PFSK-1 (cell line): ENCODE data around the gene RAMAC.

Source experiments
- POLR2AphosphoS5 ChIP-seq: IDR thresholded peaks from 2 replicates; pipeline ENCODE4 v1.6.1; 2012; ENCODE audit warnings: low read depth, mild to moderate bottlenecking, control low read depth, low read length, moderate library complexity
- REST ChIP-seq, 2 experiments: IDR thresholded peaks; 2 replicates each; pipeline versions ENCODE4 v1.6.1 to v1.8.0; 2011 to 2012; ENCODE audit warnings: low read depth in 2 of 2, low read length in 2 of 2, control low read depth in 1 of 2, inconsistent platforms in 1 of 2, mild to moderate bottlenecking in 1 of 2, moderate library complexity in 1 of 2; ENCODE audit not compliant: insufficient read depth in 1 of 2
- SIN3A ChIP-seq: IDR thresholded peaks from 2 replicates; pipeline ENCODE4 v1.6.1; 2012; ENCODE audit warnings: mild to moderate bottlenecking, low read length, moderate library complexity, borderline replicate concordance; ENCODE audit not compliant: insufficient read depth
- TAF1 ChIP-seq: IDR thresholded peaks from 2 replicates; pipeline ENCODE4 v1.6.1; 2012; ENCODE audit warnings: low read length, control low read depth, borderline replicate concordance; ENCODE audit not compliant: insufficient read depth

GRCh38 chr15:82985688-82986441 is at the start of gene RAMAC:
- TF ChIP-seq REST (IDR thresholded peaks at IDR 0.05; ENCODE audit: insufficient read depth in 1 of 2, low read depth in 2 of 2, low read length in 2 of 2) (peak in 1 of 2 experiments; percentile 61; a peak in 1 of 4 replicates), TAF1 (peak; percentile 71; the same call in 1 of the 2 replicates), POLR2AphosphoS5 (peak; percentile 76), SIN3A (0 out of 2 replicates have a peak, but pooled peaks have one; percentile 71)
